AG08395 (cell line): ENCODE data around the gene UBASH3A.
"Not testable (repeated sequence)": the region's sequence is repeated elsewhere in the genome, so short reads cannot be mapped to it uniquely, and the experiment has no call there.

Experiments used
- DNase-seq: peaks from one replicate; pipeline ENCODE4 v3.0.0; 2012; ENCODE audit warnings: mixed read lengths, low spot score

The UBASH3A gene

GRCh38 chr21:42468491-42469131 is 64.9 kb downstream of the UBASH3A start:
- DNase-seq, result no peak

DNA sequence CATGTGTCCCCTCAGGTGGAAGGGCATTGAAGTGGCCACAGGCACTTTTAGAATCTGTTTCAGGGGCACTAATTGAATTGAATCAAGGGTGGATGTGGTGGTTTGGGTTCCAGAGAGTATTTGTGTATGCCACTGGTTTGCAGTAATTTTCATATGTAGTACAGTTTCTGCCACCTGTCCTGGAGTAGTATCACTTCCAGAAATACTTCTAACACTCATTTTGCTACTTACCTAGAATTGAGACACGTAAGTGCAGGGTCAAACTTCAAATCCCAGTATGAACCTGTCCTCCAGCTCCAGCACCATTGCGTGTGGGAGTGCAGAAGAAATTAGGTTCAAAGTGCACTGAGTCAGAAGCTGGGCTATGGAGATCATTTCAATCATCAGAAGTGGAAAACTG is 65.6 kb downstream of the UBASH3A start:
- DNase-seq, result no peak

GRCh38 chr21:42469726-42470125 is 66.0 kb downstream of the UBASH3A start:
- DNase-seq, result not testable (repeated sequence)

GRCh38 chr21:42471206-42471605 is 67.5 kb downstream of the UBASH3A start:
- no peak for DNase-seq

DNA sequence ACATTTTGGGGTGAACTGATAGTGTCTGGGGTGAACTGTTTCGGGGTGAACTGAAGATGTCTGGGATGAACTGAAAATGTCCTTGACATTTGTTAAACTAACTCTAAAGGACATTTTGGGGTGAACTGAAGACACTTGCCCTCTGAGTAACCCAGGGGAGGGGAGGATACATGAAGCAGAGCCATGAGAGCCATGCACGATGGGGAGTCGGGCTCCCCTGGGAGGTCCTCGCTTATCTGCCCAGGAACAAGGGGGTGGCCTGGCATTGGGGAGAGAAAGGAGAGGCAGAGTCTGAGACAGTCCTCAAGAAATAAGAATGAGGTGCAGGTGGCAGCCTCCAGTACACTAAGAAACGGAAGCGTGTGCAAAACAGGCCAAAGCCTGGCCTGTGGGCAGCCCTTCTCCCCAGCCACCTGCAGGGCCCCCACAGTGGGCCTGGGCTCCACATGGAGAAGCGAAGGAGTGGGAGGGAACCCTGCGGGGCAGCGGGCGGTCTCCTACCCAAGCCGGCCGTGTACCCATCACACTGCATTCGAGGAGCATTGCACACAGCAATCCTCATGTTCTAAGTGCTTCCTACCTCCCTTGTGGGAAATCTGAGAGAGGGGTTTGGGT is 68.1 kb downstream of the UBASH3A start:
- DNase-seq, result no peak

GRCh38 chr21:42472521-42472920 is 68.8 kb downstream of the UBASH3A start:
- no peak for DNase-seq

DNA sequence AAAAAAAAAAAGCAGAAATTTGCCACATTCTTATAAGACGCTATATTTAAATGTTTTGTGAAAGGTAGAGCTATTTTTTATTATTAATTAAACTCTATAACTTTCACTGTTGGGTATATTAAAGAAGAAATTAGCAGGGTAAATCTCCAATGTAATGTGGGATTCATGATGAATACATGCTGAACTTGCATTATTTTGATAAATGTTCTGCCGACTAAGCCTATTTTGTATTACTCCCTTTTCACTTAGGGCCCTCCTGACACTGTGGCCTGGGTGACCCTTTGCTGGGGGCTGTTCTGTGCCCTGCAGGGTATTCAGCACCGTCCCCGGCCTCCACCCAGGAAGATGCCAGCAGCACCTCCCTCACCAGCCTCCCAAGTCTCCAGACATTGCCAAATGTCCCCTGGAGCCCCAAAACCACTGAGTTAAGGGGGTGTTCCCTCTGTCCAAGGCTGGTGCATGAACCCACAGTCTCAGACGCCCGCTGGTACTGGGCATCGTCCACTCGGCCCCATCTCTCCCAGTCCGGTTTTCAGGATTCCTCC is 69.9 kb downstream of the UBASH3A start:
- no peak for DNase-seq

GRCh38 chr21:42474043-42474831 is 70.5 kb downstream of the UBASH3A start:
- peak; percentile 13 for DNase-seq

- DNase-seq, result no peak
Measured at GRCh38 chr21:42475036-42475435, 71.3 kb downstream of the UBASH3A start.

GRCh38 chr21:42475526-42476387 is 72.1 kb downstream of the UBASH3A start:
- DNase-seq, result no peak

DNA sequence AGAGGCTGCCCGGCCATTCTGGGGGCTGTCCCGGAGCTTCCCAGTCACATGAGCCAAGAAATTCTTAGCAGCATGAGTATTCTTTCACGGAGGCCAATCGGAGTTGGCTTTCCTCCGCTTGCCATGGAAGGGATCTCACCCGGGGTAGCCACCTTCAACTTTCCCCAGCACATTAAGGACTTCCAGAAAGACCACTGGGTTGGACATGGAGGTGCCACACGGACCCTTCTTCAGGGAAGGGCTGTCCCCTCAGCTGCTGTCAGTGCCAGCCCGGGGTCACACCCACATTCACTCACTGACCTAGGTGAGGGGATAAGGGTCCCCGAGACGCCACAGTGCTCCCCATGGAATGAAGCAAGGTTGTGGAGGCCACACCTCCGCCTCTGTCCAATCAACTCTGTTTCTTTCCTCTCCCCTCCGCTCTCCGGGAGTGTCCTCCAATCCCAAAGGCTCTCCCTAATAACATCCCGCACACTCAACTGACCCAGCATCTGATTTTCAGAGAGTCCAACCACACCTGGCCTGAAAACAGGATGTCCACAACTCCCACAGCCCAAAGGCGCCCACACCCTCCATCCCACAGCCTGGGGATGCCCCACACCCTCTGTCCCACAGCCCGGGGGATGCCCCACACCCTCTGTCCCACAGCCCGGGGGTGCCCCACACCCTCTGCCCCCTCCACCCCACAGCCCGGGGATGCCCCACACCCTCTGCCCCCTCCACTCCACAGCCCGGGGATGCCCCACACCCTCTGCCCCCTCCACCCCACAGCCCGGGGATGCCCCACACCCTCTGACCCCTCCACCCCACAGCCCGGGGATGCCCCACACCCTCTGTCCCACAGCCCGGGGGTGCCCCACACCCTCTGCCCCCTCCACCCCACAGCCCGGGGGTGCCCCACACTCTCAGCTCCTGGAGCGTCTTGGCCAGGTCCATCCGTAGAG is 73.0 kb downstream of the UBASH3A start:
- no peak for DNase-seq

DNA sequence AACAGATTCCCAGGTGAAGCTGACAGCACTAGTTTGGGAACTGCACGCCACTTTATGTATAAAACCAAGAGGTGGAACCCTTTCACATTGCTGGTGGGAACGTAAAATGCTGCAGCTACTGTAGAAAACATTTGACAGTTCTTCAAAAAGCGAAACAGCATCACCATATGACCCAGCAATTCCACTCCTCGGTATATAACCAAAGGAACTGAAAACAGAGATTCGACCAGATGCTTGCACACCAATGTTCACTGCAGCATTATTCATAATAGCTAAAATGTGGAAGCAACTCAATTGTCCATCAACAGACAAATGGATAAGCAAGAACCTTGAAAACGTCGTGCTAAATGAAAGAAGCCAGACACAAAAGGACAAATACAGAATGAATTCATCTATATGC is 74.8 kb downstream of the UBASH3A start:
- no peak for DNase-seq

- DNase-seq, result no peak
Measured at GRCh38 chr21:42479582-42479981, 75.9 kb downstream of the UBASH3A start.

GRCh38 chr21:42480736-42481135 is 77.0 kb downstream of the UBASH3A start:
- no peak for DNase-seq

DNA sequence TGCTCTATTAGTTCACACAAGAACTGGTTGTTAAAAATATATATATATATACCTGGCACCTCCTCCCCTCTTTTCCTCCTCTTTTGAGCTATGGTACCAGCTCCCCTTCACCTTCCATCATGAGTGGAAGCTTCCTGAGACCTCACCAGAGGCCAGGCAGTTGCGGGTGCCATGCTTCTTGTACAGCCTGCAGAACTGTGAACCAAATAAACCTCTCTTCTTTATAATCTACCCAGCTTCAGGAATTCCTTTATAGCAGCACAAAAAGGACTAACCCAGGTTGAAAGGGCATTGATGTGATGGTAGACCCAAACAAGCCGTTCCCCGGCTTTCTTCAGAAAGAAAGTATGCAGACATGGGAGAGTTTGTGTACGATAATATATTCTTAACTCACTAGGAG is 77.5 kb downstream of the UBASH3A start:
- no peak for DNase-seq

- no peak for DNase-seq
Measured at GRCh38 chr21:42484966-42485365, 81.3 kb downstream of the UBASH3A start.

DNA sequence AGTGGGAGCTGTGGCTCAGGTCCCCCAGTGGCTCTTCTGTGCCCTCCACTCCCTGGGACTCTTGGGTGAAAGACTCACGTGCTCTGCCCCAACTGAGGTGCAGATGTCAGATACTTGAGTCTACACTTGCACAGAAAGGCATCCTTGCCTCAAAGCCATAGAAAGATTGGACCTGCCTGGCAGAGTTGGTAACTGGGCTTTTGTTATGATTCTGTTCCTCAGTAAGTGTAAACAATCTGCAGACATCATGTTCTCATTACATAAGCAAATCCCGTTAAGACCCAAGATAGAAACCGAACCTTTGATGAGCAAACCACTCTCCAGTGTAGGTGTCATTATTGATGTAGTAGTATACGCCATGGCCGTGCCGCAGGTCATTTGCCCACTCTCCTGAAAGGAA is 82.4 kb downstream of the UBASH3A start:
- no peak for DNase-seq

DNA sequence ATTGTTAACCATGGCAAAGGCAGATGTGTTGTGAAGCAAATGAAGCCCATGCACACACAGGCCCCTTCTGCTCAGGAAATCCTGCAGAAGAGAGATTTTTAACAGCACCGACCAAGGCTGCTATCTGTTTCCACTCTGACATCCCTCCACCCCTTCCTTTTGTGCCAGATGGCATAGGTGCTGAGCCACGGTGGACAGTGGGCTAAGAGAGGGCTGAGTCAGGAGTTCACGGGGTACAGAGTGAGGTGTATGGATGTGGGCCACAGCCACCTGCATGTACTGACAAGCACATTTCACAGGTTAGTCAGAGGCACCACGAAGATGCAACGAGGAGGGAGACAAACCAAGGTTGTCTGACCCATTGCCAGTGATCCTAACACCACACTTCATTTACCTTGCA is 82.8 kb downstream of the UBASH3A start:
- no peak for DNase-seq

DNA sequence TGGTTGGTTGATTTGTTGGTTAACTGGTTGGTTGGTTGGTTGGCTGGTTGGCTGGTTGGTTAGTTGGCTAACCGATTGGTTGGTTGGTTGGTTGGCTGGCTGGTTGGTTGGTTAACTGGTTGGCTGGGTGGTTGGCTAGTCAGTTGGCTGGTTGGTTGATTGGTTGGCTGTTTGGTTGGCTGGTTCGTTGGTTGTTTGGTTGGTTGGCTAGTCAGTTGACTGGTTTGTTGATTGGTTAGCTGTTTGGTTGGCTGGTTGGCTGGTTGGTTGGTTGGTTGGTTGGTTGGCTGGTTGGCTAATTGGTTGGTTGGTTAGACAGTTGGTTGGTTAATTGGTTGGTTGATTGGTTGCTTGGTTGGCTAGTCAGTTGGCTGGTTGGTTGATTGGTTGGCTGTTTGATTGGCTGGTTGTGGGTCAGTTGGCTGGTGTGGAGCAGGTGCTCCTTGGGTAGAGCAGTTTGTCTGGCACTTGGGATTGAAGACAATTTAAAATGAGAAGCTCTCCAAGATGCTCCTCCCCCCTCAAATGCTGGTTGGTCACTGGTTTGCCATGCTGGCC is 85.4 kb downstream of the UBASH3A start:
- DNase-seq, result no peak

DNA sequence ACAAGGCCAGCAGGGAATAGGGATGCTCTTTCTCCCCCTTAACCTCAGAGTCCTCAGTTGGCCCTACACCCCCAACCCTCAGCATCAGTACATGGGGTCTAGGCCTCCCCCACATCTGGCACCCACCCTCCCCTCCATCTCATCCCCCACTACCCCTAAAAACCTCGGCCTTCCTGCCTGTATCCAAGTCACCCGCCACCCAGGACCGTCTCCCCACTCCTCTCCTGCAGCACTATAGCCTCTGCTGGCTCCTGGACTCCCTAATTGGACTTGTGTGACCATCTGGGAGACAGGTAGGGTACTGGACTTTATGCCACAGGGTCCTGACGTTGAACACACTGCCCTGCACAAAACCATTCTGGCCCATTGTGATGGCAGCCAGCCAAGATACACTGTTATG is 86.3 kb downstream of the UBASH3A start:
- no peak for DNase-seq

DNA sequence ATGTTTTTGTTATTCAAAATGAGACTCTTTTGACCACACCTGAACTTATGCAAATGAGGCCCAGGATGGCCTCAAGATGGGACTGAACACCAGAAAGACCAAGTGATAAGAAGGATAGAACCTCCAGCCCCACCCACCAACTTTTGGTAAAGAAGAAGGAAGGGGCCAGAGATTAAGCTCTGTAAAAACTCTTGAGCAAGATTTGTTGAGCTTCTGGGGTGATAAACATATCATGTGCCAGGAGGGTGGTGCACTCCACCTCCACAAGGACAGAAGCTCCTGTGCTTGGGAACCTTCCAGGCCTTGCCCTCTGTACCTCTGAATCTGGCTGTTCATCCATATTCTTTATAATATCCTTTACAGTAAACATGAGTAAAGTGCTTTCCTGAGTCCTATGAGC is 87.0 kb downstream of the UBASH3A start:
- no peak for DNase-seq
